HepG2 (cell line): ENCODE results near the gene NR1H2. TPM values are rescaled to one million over a fixed set of nuclear protein-coding genes. Genes with fewer than 3 reads are reported as not detected.
A peak's percentile ranks its signal among the peaks of the same experiment; 100 is the strongest.

Source experiments
- CREBL2 ChIP-seq: sonication (generic); formaldehyde crosslinking; IDR thresholded peaks from 2 replicates; pipeline ENCODE4 v1.8.1; 2023; ENCODE audit warnings: missing genetic modification reagents, mild to moderate bottlenecking, borderline replicate concordance
- EP300 ChIP-seq, 3 experiments: sonication (generic) in 1 of 3; formaldehyde crosslinking in 1 of 3; IDR thresholded peaks; 2 replicates each; pipeline versions ENCODE4 v1.5.1 to v1.6.1; 2011 to 2020; ENCODE audit warnings: low read depth in 2 of 3, low read length in 2 of 3, borderline replicate concordance in 1 of 3, improper control_type of control experiment in 1 of 3, mild to moderate bottlenecking in 1 of 3, missing genetic modification reagents in 1 of 3, moderate library complexity in 1 of 3
- FOSL2 ChIP-seq: sonication (generic); formaldehyde crosslinking; IDR thresholded peaks from 2 replicates; pipeline ENCODE4 v1.4.0; 2020; ENCODE audit warnings: missing genetic modification reagents
- FOXK1 ChIP-seq: sonication (generic); formaldehyde crosslinking; IDR thresholded peaks from 2 replicates; pipeline ENCODE4 v1.4.0; 2020; ENCODE audit warnings: low read depth, missing genetic modification reagents, borderline replicate concordance
- HNF1B ChIP-seq: sonication (generic); formaldehyde crosslinking; IDR thresholded peaks from 2 replicates; pipeline ENCODE4 v1.5.1; 2020; ENCODE audit warnings: mild to moderate bottlenecking, moderate library complexity, missing genetic modification reagents
- MEIS1 ChIP-seq: sonication (generic); formaldehyde crosslinking; IDR thresholded peaks from 2 replicates; pipeline ENCODE4 v1.9.0; 2021; ENCODE audit warnings: mild to moderate bottlenecking, missing genetic modification reagents, moderate library complexity, borderline replicate concordance
- NFATC3 ChIP-seq: sonication (generic); formaldehyde crosslinking; IDR thresholded peaks from 2 replicates; pipeline ENCODE4 v1.5.1; 2020; ENCODE audit warnings: mild to moderate bottlenecking, missing genetic modification reagents
- NFYB ChIP-seq: sonication (generic); formaldehyde crosslinking; IDR thresholded peaks from 2 replicates; pipeline ENCODE4 v1.4.0; 2020; ENCODE audit warnings: missing genetic modification reagents
- NR0B2 ChIP-seq: sonication (generic); formaldehyde crosslinking; IDR thresholded peaks from 2 replicates; pipeline ENCODE4 v1.4.0; 2020; ENCODE audit warnings: mild to moderate bottlenecking, missing genetic modification reagents
- SIX1 ChIP-seq: sonication (generic); formaldehyde crosslinking; IDR thresholded peaks from 2 replicates; pipeline ENCODE4 v1.4.0; 2020; ENCODE audit warnings: missing genetic modification reagents, borderline replicate concordance
- TBL1XR1 ChIP-seq: fragments of 150-350 bp; IDR thresholded peaks from 2 replicates; pipeline ENCODE4 v1.6.1; 2014; ENCODE audit warnings: borderline replicate concordance, low read length; ENCODE audit not compliant: partially characterized antibody
- TBP ChIP-seq: sonication (generic); formaldehyde crosslinking; IDR thresholded peaks from 2 replicates; pipeline ENCODE4 v1.5.0; 2020; ENCODE audit warnings: missing genetic modification reagents
- THAP11 ChIP-seq: IDR thresholded peaks from 2 replicates; pipeline ENCODE4 v1.6.1; 2016; ENCODE audit warnings: missing biosample characterization, missing genetic modification reagents
- ZBTB26 ChIP-seq: IDR thresholded peaks from 2 replicates; pipeline ENCODE4 v1.6.1; 2016; ENCODE audit warnings: missing compliant biosample characterization, missing genetic modification reagents, borderline replicate concordance
- ZNF329 ChIP-seq: sonication (generic); formaldehyde crosslinking; IDR thresholded peaks from 2 replicates; pipeline ENCODE4 v1.9.0; 2021; ENCODE audit warnings: low read depth, mild to moderate bottlenecking, missing genetic modification reagents
- ZNF446 ChIP-seq: sonication (generic); formaldehyde crosslinking; IDR thresholded peaks from 2 replicates; pipeline ENCODE4 v1.5.0; 2020; ENCODE audit warnings: mild to moderate bottlenecking, missing genetic modification reagents
- ZNF569 ChIP-seq: sonication (generic); formaldehyde crosslinking; IDR thresholded peaks from 2 replicates; pipeline ENCODE4 v1.5.0; 2020; ENCODE audit warnings: mild to moderate bottlenecking, missing genetic modification reagents, moderate library complexity, borderline replicate concordance
- ZNF775 ChIP-seq: sonication (generic); formaldehyde crosslinking; IDR thresholded peaks from 2 replicates; pipeline ENCODE4 v1.4.0; 2020; ENCODE audit warnings: missing genetic modification reagents, mild to moderate bottlenecking, moderate library complexity, borderline replicate concordance
- ZNF800 ChIP-seq: sonication (generic); formaldehyde crosslinking; IDR thresholded peaks from 2 replicates; pipeline ENCODE4 v1.4.0; 2020; ENCODE audit warnings: missing genetic modification reagents
- polyA plus RNA-seq, 8 experiments: library from polyadenylated mRNA; depleted of rRNA in 3 of 8; stranded (reverse) in 7 of 8; unstranded in 1 of 8; fragments of >200 nt; fragmentation: Illumina TruSeq in 4 of 8; extraction: Trizol in 4 of 8; gene quantifications; 2 replicates each; pipeline versions ENCODE4 v1.2.1 to v1.2.3, GENCODE V29; 2011 to 2016; ENCODE audit warnings: low read depth in 4 of 8, missing spikeins in 1 of 8, mixed read lengths in 1 of 8; ENCODE audit not compliant: insufficient read depth in 1 of 8
- total RNA-seq, 5 experiments: library from RNA; depleted of rRNA; stranded (reverse); fragments of >200 nt; fragmentation: Illumina TruSeq; extraction: Trizol; gene quantifications; 2 replicates each; pipeline ENCODE4 v1.2.3, GENCODE V29; 2016; ENCODE audit warnings: low read depth in 1 of 5

Gene NR1H2
- total and polyA plus RNA-seq, 2 of the 13 experiments (the other 11 are each of a cell fraction or from before 2014, with no cell fraction given) = 10.3 to 13.5 TPM

- 0 out of 2 replicates have a peak, but pooled peaks have one; percentile 33 for TF ChIP-seq ZNF329 (CRISPR knock-in tag)
- peak; percentile 30; the same call in 1 of the 2 replicates for TF ChIP-seq FOSL2 (CRISPR knock-in tag)
- peak; percentile 91 for TF ChIP-seq FOXK1
- TF ChIP-seq NR0B2 = no peak
- peak; percentile 82 for TF ChIP-seq ZNF800 (CRISPR knock-in tag)
- TF ChIP-seq TBP (CRISPR knock-in tag) = no peak
- TF ChIP-seq ZBTB26 (CRISPR knock-in tag) = 0 out of 2 replicates have a peak, but pooled peaks have one; percentile 34
- 0 out of 2 replicates have a peak, but pooled peaks have one; percentile 55 for TF ChIP-seq ZNF775 (CRISPR knock-in tag)
- peak; percentile 97 for TF ChIP-seq THAP11 (CRISPR knock-in tag)
- peak; percentile 43; the same call in 1 of the 2 replicates for TF ChIP-seq NFYB (CRISPR knock-in tag)
- TF ChIP-seq HNF1B (CRISPR knock-in tag) = peak; percentile 72
- TF ChIP-seq TBL1XR1 = no peak
- TF ChIP-seq EP300 (IDR thresholded peaks at IDR 0.05; ENCODE audit: low read depth in 2 of 2, low read length in 2 of 2) = no peak
- TF ChIP-seq EP300 (CRISPR knock-in tag; IDR thresholded peaks at IDR 0.05; ENCODE audit: borderline replicate concordance) = no peak
- no peak; the same call in 1 of the 2 replicates for TF ChIP-seq ZNF446 (CRISPR knock-in tag)
- 0 out of 2 replicates have a peak, but pooled peaks have one; percentile 24 for TF ChIP-seq CREBL2
- peak; percentile 74 for TF ChIP-seq MEIS1 (CRISPR knock-in tag)
- peak; percentile 35; the same call in 1 of the 2 replicates for TF ChIP-seq SIX1 (CRISPR knock-in tag)
- peak; percentile 62; the same call in 1 of the 2 replicates for TF ChIP-seq NFATC3 (CRISPR knock-in tag)
- TF ChIP-seq ZNF569 (CRISPR knock-in tag) = no peak
Observed at GRCh38 chr19:50376166-50377050, at the start of gene NR1H2 (continued).
